ENCODE measurements around the gene SGK1.

DNA sequence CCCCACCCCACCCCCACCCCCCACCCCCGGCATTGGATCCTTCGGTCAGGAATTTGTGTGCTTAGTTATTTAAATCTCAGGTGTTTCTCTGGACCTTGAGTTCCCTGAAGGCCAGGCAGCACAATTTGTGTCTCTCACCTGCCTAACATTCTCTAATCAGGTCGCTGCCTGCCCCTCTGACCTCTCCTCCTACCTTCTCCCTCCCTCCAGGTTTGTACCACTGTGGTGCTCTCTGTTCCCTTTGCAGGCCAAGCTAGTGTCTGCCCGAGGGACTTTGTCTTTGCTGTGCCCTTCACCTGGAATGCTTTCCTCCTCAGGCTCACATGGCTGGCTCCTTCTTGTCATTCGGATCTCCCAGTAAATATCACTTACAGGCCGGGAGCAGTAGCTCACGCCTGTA is 134.1 kb downstream of the SGK1 start:
- TF ChIP-seq, protein P1, sequence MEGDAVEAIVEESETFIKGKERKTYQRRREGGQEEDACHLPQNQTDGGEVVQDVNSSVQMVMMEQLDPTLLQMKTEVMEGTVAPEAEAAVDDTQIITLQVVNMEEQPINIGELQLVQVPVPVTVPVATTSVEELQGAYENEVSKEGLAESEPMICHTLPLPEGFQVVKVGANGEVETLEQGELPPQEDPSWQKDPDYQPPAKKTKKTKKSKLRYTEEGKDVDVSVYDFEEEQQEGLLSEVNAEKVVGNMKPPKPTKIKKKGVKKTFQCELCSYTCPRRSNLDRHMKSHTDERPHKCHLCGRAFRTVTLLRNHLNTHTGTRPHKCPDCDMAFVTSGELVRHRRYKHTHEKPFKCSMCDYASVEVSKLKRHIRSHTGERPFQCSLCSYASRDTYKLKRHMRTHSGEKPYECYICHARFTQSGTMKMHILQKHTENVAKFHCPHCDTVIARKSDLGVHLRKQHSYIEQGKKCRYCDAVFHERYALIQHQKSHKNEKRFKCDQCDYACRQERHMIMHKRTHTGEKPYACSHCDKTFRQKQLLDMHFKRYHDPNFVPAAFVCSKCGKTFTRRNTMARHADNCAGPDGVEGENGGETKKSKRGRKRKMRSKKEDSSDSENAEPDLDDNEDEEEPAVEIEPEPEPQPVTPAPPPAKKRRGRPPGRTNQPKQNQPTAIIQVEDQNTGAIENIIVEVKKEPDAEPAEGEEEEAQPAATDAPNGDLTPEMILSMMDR (conservative IDR thresholded peaks at IDR 0.05 in 1 of 2, IDR thresholded peaks at IDR 0.05 in 1 of 2; ENCODE audit: extremely low read depth in 1 of 2, insufficient read depth in 1 of 2, low read depth in 1 of 2, low read length in 2 of 2), result no peak
- no peak for TF ChIP-seq EZH2 (IDR thresholded peaks at IDR 0.05; ENCODE audit: borderline replicate concordance, low read length)

Measured in mammary epithelial cell (primary cell).